NCI-H1694 treated with DMSO at 0.1 percent for 48 hours (cell line): ENCODE data around the gene C7orf57.

Source experiments
- DNase-seq: peaks from one replicate; lab custom pipeline; 2025; lab: John Stamatoyannopoulos, UW

The C7orf57 gene

GRCh38 chr7:48109848-48110663 lies 74.7 kb downstream of the C7orf57 start:
- DNase-seq = peak; percentile 30

GRCh38 chr7:48110868-48111267 lies 75.5 kb downstream of the C7orf57 start:
- DNase-seq = no peak
